ENCODE measurements around the gene LIAS.

GRCh38 chr4:39410415-39410814, 48.4 kb upstream of the LIAS start:
- TF ChIP-seq CTCF (optimal IDR thresholded peaks at IDR 0.05 in 1 of 3, IDR thresholded peaks at IDR 0.05 in 1 of 3, conservative IDR thresholded peaks at IDR 0.05 in 1 of 3; ENCODE audit: extremely low read depth in 1 of 3, insufficient read depth in 2 of 3, low read length in 3 of 3): no peak
- TF ChIP-seq EZH2 (IDR thresholded peaks at IDR 0.05; ENCODE audit: low read length): no peak
